HG02884 (cell line): ENCODE data around the gene DCUN1D5.

Experiments used
- ATAC-seq: cut with Tn5 transposase; IDR thresholded peaks from one replicate; pipeline ENCODE4 v1.9.1; 2021; ENCODE audit warnings: mild to moderate bottlenecking, moderate library complexity; ENCODE audit not compliant: unreplicated experiment

The DCUN1D5 gene

DNA sequence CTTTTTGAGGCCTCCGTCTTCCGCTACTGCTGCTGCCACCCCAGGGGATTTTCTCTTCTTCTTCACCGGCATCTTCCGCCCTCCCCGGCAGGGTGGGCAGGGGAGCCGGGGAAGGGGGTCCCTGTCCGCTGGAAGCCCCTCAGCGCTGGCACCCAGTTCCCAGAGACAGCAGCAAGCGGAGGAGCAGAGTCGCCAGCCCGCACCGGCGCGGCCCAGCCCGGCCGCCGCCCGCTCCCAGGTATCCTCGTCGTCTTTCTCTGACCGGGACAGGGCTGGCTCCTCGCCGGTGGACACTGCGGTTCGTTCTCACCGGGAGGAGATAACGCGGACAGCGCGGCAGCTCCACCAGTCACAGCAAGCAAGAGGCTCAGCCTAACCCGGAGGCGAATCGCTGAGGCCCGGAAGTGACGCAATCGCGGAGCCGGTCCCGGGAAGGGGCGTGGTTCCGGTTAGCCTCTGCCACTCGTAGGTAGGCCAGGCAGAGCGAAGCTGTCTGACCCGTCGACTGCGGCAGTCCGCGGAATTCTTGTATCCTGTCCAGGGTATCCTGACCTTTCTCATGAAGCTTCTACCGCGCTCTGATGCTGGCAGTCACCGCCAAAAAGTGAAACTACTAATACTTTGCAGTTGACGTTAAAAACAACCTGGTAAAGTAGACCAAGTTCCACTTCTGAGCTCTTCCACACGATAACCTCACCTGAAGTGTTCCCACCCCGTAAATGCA is at the start of gene DCUN1D5:
Gene DCUN1D5 (minus strand): TSS at position 360 of the 724 bp plus-strand sequence. CDS start 288 bp downstream, at position 72.
- ATAC-seq: peak; percentile 99

DNA sequence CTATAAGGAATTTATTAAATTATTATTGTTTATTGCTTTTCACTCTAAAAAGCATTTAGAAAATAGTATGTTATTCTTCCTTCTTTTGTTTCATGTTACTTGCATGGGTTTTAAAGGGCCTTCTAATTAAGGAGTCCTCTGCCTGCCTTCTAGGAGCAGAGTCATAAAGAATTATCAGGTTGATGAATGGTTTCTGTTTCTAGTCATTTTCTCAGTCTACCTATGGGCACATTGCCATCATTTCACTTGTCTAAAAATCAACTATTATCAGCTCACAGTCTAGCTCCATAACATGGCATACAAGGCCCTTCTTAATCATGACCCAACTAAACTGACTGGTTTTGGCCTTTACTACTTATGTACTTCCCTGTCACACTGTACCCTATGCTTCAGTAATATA is 33.5 kb upstream of the DCUN1D5 start:
- no peak for ATAC-seq

DNA sequence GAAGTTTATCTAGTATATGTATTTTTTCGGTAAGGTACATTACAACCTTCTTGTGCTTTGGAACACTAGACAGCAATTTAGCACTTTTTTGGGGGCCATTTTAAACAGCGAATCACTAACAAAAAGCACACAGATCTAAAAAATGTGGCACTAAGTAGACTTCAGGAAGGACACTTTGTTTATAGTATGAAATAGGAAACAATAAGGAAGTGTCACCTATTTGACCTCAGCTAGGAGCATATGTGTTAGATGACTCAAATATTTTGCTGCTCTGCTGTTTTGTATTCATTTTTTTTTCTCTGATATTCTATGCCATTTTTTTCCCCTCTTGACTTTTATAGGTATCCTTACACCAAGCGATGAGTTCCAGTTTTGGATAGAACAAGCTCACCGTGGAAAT is 22.9 kb upstream of the DCUN1D5 start:
- ATAC-seq: no peak

GRCh38 chr11:103112364-103112763 is 20.4 kb upstream of the DCUN1D5 start:
- no peak for ATAC-seq

DNA sequence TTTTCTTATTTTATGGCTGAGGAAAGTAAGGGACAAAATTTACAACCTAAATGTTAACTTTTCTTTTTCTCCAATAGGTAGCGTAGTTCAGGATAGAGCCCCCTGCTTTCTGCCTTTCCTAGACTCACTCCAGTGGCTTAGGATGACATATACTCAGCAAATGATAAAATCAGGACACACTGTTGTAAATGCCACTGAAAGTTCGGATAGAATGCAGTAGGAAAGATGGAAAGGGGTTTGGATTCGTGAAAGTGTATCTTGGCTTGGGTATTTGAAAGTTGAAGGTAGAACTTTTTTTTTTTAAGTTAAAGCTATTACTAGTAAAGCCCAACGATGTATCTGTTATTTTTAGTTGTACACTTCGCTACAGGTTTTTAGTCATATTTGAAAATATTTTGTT is 19.4 kb upstream of the DCUN1D5 start:
- no peak for ATAC-seq

DNA sequence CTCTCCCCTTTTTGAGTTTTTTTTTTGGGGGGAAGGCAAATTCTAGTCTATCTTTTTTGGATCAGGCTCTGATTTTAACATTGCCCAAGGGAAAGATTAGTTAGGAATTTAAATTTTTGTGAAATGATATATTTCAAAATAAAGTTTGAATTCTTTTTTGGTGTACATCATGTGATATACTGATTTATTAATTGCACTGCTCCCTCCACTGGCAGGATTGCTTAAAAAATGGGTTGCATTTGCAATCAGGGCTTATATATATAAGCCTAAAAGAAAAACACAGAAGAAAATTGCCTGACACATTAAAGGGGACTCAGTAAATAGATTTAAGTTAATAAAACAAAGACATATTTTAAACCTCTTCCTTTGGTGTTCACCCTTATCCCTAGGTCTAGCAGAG is 18.4 kb upstream of the DCUN1D5 start:
- no peak for ATAC-seq

GRCh38 chr11:103109818-103110388 is 17.9 kb upstream of the DCUN1D5 start:
- peak; percentile 3 for ATAC-seq

DNA sequence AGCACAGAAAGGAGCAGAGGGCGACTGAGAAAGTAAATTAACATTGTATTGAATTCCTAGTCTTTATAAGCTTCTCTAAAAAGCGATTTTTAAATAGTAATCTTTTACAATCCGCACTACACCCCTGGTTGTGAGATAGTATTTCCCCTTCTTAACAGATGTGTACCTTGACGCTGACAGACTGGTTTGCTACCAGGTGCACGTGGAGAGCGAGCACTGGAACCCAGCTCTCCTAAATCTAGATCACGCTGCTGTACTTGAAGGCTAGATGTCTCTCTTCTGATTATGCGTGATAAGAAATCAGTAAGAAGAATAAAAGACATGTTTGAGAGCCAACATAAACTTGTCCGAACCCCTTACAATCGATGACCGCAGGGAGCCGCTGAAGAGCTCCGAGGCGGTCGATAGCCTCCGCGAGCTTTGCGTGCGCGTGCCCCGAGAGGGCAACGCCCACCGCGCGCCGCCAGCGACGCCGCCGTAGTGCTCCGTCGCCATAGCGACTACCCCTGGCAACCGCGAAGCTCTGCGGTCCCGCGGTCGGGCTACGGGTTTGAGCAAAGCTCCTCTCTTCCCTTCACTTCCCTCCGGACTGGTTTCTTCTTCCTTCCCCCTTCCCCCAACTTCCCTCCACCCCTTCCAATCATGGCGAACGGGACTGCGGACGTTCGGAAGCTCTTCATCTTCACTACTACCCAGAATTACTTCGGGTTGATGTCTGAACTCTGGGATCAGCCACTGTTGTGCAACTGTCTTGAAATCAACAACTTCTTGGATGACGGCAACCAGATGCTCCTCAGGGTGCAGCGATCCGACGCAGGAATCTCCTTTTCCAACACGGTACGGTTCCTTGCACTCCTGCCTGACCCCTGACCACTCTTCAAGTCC is 17.2 kb upstream of the DCUN1D5 start, which contains the start of gene DYNC2H1:
Gene DYNC2H1 (plus strand): TSS at position 494 of the 885 bp plus-strand sequence. CDS start 149 bp downstream, at position 643.
- peak; percentile 100 for ATAC-seq

GRCh38 chr11:103097279-103097678 is 5.3 kb upstream of the DCUN1D5 start:
- no peak for ATAC-seq

GRCh38 chr11:103091064-103091800 is 728 bp downstream of the DCUN1D5 start:
- peak; percentile 44 for ATAC-seq

DNA sequence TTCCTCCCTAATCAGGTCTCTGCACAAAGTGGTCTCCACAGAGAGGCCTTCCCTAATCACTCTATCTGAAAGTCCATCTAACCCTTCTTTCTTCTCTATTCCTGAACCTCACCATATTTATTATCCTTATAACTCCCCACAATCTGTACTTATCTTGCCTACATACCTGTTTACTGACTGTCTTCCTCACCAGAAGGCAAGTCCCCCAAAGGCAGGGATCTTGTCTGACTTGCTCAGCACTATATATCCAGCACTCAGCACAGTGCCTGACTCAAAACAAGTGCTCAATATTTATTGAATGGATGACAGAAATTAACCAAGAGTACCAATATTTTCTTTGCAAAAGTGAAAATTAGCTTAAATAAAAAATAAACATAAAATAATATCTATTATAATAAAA is 5.5 kb downstream of the DCUN1D5 start:
- no peak for ATAC-seq

GRCh38 chr11:103085758-103086365 is 6.1 kb downstream of the DCUN1D5 start:
- ATAC-seq: no peak

DNA sequence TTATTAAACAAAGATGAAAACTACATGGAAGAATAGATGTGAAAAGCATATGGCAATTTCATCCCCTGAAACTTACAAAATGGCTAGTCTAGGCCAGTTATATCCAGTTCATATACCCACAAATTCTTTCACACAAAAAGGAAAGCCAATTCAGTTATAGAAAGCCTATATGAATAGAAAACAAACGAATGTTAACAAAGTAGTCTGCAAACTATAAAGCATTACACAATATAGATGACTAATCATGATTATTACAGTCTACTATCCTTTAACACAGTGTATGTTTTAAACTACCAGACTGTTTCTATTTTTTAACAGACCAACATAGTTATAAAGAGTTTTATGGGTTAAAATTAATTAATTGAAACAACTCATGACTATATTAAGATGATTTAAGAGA is 12.1 kb downstream of the DCUN1D5 start:
- no peak for ATAC-seq

- ATAC-seq: no peak
Measured at GRCh38 chr11:103078710-103079109, 13.2 kb downstream of the DCUN1D5 start.

DNA sequence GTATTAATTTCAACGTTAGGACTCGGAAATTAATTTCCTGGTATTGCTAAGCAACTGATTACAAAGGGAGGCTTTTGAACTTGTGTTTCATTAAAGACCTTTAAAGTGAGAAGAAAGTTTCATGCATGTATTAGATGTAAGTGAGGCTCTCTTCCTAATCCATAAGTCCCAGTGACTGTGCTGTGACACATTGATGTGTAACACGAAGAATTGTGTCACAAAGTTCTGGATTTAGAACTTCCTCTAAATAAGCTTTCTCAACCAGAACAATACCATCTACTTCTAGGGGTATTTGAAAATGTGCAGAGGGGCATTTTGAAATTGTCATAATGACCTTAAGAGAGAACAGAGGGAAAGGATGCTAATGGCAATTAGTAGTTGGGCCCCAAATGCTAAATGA is 14.4 kb downstream of the DCUN1D5 start:
- no peak for ATAC-seq

DNA sequence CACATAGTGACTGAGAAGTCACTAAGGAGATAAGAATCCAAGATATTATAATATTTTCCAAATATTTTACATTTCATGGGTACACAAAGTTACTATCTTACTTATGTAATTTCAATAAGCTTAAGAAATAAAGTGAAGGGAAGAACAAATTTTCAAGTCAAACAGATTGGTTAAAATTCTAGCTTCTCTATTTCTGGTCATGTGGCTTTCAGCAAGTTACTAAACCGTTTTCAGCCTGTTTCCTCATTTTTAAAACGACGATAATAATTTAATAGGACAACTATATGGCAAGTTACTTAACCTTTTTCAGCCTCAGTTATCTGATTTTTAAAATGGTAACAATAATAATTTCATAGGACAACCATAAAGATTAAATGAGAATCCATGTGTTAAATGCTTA is 15.6 kb downstream of the DCUN1D5 start:
- no peak for ATAC-seq

- ATAC-seq: no peak
Measured at GRCh38 chr11:103071008-103071407, 21.0 kb downstream of the DCUN1D5 start.

DNA sequence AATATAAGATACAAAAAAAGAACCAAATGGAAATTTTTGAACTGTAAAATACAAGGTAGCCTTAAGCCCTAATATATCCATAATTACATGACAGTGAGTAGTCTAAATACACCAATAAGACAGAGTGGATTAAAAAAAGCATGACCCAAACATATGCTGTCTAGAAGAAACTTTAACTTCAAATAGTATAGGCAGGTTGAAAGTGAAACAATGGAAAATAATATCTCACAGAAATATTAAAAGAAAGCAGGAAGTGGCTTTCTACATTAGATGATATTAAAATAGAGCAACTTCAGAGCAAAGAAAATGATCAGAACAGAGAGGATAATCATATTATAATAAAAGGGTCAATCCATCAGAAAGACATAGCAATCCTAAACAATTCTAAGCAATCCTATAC is 21.8 kb downstream of the DCUN1D5 start:
- ATAC-seq: no peak

- no peak for ATAC-seq
Measured at GRCh38 chr11:103069367-103069766, 22.6 kb downstream of the DCUN1D5 start.

- ATAC-seq: no peak
Measured at GRCh38 chr11:103067118-103067517, 24.8 kb downstream of the DCUN1D5 start.
